Measurements from ENCODE around the gene ASCC1. TPM values are rescaled to one million over a fixed set of nuclear protein-coding genes. Genes with fewer than 3 reads are reported as not detected.

Gene ASCC1
- total and polyA plus RNA-seq, 2 of the 4 experiments (the other 2 are of a cell fraction) = 15.9 to 21.0 TPM

DNA sequence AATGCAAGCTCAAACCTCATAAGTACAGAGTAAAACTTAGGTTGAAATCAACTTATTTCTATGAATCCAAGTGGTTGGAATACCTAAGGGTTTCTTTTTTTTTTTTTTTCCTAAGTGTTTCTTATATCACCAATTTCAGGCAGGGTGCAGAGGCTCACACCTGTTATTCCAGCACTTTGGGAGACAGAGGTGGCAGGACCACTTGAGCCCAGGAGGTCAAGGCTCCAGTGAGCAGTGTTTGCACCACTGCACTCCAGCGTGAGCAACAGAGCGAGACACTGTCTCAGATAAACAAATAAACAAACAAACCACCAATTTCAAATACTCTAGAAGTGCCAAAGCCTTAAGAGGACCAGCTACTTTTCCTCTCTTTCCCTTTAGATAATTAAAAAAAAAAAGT, 88.5 kb downstream of the ASCC1 start:
- no peak overlapping the region for H3K27ac ChIP-seq (ENCODE audit: insufficient read depth, low read length)
- H4K91ac ChIP-seq (ENCODE audit: insufficient read depth, low read depth, low read length) = no peak overlapping the region
- TF ChIP-seq, protein P1, sequence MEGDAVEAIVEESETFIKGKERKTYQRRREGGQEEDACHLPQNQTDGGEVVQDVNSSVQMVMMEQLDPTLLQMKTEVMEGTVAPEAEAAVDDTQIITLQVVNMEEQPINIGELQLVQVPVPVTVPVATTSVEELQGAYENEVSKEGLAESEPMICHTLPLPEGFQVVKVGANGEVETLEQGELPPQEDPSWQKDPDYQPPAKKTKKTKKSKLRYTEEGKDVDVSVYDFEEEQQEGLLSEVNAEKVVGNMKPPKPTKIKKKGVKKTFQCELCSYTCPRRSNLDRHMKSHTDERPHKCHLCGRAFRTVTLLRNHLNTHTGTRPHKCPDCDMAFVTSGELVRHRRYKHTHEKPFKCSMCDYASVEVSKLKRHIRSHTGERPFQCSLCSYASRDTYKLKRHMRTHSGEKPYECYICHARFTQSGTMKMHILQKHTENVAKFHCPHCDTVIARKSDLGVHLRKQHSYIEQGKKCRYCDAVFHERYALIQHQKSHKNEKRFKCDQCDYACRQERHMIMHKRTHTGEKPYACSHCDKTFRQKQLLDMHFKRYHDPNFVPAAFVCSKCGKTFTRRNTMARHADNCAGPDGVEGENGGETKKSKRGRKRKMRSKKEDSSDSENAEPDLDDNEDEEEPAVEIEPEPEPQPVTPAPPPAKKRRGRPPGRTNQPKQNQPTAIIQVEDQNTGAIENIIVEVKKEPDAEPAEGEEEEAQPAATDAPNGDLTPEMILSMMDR (conservative IDR thresholded peaks at IDR 0.05; ENCODE audit: low read depth, low read length) = no peak
- TF ChIP-seq ELK1 (IDR thresholded peaks at IDR 0.05; ENCODE audit: borderline replicate concordance, low read depth, low read length) (no peak), FOS (IDR thresholded peaks at IDR 0.05; ENCODE audit: low read depth, low read length) (no peak), USF2 (IDR thresholded peaks at IDR 0.05; ENCODE audit: low read depth, low read length) (no peak), BHLHE40 (IDR thresholded peaks at IDR 0.05; ENCODE audit: low read depth, low read length) (no peak), MAFK (IDR thresholded peaks at IDR 0.05; ENCODE audit: low read depth, low read length) (no peak), RFX5 (IDR thresholded peaks at IDR 0.05; ENCODE audit: low read depth, low read length) (no peak), MAZ (IDR thresholded peaks at IDR 0.05; ENCODE audit: borderline replicate concordance, low read depth, low read length) (no peak)
- H2BK5ac ChIP-seq (ENCODE audit: low read depth, low read length, poor library complexity, severe bottlenecking) = no peak overlapping the region
- no peaks in the 10 kb centered on the region for H3K79me1 ChIP-seq (ENCODE audit: low read depth in 1 of 2, low read length in 2 of 2)
- no peaks in the 10 kb centered on the region for H3K27me3 ChIP-seq (ENCODE audit: control insufficient read depth, insufficient read depth, low read length)
- H2BK20ac ChIP-seq (ENCODE audit: low read depth, low read length) = no peak overlapping the region
- H2AFZ ChIP-seq (replicated peaks; ENCODE audit: low read length, poor library complexity) = no peak overlapping the region
- CTCF ChIA-PET = interaction anchor here (0.8 kb wide), 1 partner anchor 20 kb away, joined by 4 read pairs; no protein-coding TSS in a partner anchor
- no peak overlapping the region for H3K9ac ChIP-seq (ENCODE audit: low read depth, low read length)
- no peak overlapping the region for H3K4me2 ChIP-seq (ENCODE audit: low read depth, low read length)
- no peak for DNase-seq
- H3K9me1 ChIP-seq (ENCODE audit: insufficient read depth, low read length) = no peaks in the 10 kb centered on the region
- no peak overlapping the region for H3K56ac ChIP-seq (ENCODE audit: extremely low read depth, insufficient read depth, low read length)
- H3K9me3 ChIP-seq (ENCODE audit: control insufficient read depth, insufficient read depth, low read length) = no peaks in the 10 kb centered on the region
- no peak overlapping the region for H3K4ac ChIP-seq (ENCODE audit: low read depth, low read length)
- no peak overlapping the region for H2AK5ac ChIP-seq (ENCODE audit: low read depth, low read length)
- H3K4me1 ChIP-seq (ENCODE audit: control insufficient read depth, insufficient read depth, low read length) = peaks cover 1% of the 10 kb centered on the region; the same call in 1 of the 2 replicates
- POLR2A ChIA-PET (ENCODE audit: unreplicated experiment) = no interaction called here
- no TSS peak for BruUV-seq (replicated peaks)
- H2BK15ac ChIP-seq (ENCODE audit: low read depth, low read length) = no peak overlapping the region
- H3K14ac ChIP-seq (replicated peaks; ENCODE audit: low read depth, low read length) = no peak overlapping the region
- no CpG with 5 or more reads among the region's 2 CpGs for WGBS, 2 experiments (ENCODE audit: extremely low coverage in 2 of 2, insufficient read length in 1 of 2)
- in situ Hi-C loops (cut with MboI; ENCODE audit: low sequenced_read_pairs) (loop anchor here (10.0 kb wide), 1 partner anchor 207 kb away; no protein-coding TSS in a partner anchor), dilution Hi-C loops (cut with HindIII; ENCODE audit: low sequenced_read_pairs, unreplicated experiment) (no loop called here), intact Hi-C loops (cut with micrococcal nuclease) (no loop called here)
- no peaks in the 10 kb centered on the region for H4K20me1 ChIP-seq (ENCODE audit: insufficient read depth, low read length)
- H2BK120ac ChIP-seq (ENCODE audit: low read depth, low read length) = no peak overlapping the region
- no peak overlapping the region for H3K18ac ChIP-seq (ENCODE audit: low read depth, low read length)
- peaks cover 2% of the 10 kb centered on the region; the same call in 1 of the 2 replicates for H3K36me3 ChIP-seq (ENCODE audit: control insufficient read depth, insufficient read depth, low read length)
- H3K23ac ChIP-seq (ENCODE audit: low read depth, low read length) = no peak overlapping the region
- no peak overlapping the region for H4K5ac ChIP-seq (ENCODE audit: low read depth, low read length)
- H4K8ac ChIP-seq (ENCODE audit: low read depth in 2 of 2, low read length in 2 of 2) = no peak overlapping the region
- ATAC-seq (ENCODE audit: low read depth) = no peak
- no peak overlapping the region for H2AK9ac ChIP-seq (replicated peaks; ENCODE audit: low read depth, low read length, poor library complexity)
- no peak overlapping the region for H3K4me3 ChIP-seq (ENCODE audit: insufficient read depth, low read depth, low read length)

All from IMR-90 (cell line).